ENCODE results near the gene EMP2.

EMP2 gene

GRCh38 chr16:10607157-10607556 is 26.8 kb upstream of the EMP2 start:
- TF ChIP-seq CTCF (IDR thresholded peaks at IDR 0.05; ENCODE audit: low read depth, low read length) = no peak
- H3K27ac ChIP-seq = no peak overlapping the region
- H3K4me3 ChIP-seq (ENCODE audit: low read depth, low read length) = no peak overlapping the region
- H3K36me3 ChIP-seq = no peaks in the 10 kb centered on the region
- H3K27me3 ChIP-seq (ENCODE audit: insufficient read depth, low read depth, severe bottlenecking) = no peaks in the 10 kb centered on the region
- DNase-seq = no peak
- H3K9me3 ChIP-seq (ENCODE audit: severe bottlenecking) = no peaks in the 10 kb centered on the region

- Histone ChIP-seq H3K36me3 (no peaks in the 10 kb centered on the region), H3K4me3 (ENCODE audit: low read depth, low read length) (no peak overlapping the region), H3K27ac (no peak overlapping the region), H3K9me3 (ENCODE audit: severe bottlenecking) (no peaks in the 10 kb centered on the region), H3K27me3 (ENCODE audit: insufficient read depth, low read depth, severe bottlenecking) (no peaks in the 10 kb centered on the region)
- no peak for TF ChIP-seq CTCF (IDR thresholded peaks at IDR 0.05; ENCODE audit: low read depth, low read length)
- no peak for DNase-seq
These were observed 26.2 kb upstream of the EMP2 start for GRCh38 chr16:10606607-10607006.

GRCh38 chr16:10605636-10606035 is 25.2 kb upstream of the EMP2 start:
- DNase-seq = no peak
- Histone ChIP-seq H3K36me3 (no peaks in the 10 kb centered on the region), H3K4me3 (ENCODE audit: low read depth, low read length) (no peak overlapping the region), H3K9me3 (ENCODE audit: severe bottlenecking) (no peaks in the 10 kb centered on the region), H3K27me3 (ENCODE audit: insufficient read depth, low read depth, severe bottlenecking) (no peaks in the 10 kb centered on the region), H3K27ac (no peak overlapping the region)
- TF ChIP-seq CTCF (IDR thresholded peaks at IDR 0.05; ENCODE audit: low read depth, low read length) = no peak

- Histone ChIP-seq H3K27ac (no peak overlapping the region), H3K36me3 (no peaks in the 10 kb centered on the region), H3K4me3 (ENCODE audit: low read depth, low read length) (no peak overlapping the region), H3K27me3 (ENCODE audit: insufficient read depth, low read depth, severe bottlenecking) (no peaks in the 10 kb centered on the region), H3K9me3 (ENCODE audit: severe bottlenecking) (no peaks in the 10 kb centered on the region)
- TF ChIP-seq CTCF (IDR thresholded peaks at IDR 0.05; ENCODE audit: low read depth, low read length) = no peak
- no peak for DNase-seq
These were observed 21.3 kb upstream of the EMP2 start for GRCh38 chr16:10601444-10602408.

GRCh38 chr16:10600782-10601443 is 20.5 kb upstream of the EMP2 start:
- TF ChIP-seq CTCF (IDR thresholded peaks at IDR 0.05; ENCODE audit: low read depth, low read length) = no peak
- no peaks in the 10 kb centered on the region for H3K27me3 ChIP-seq (ENCODE audit: insufficient read depth, low read depth, severe bottlenecking)
- H3K4me3 ChIP-seq (ENCODE audit: low read depth, low read length) = no peak overlapping the region
- no peak overlapping the region for H3K27ac ChIP-seq
- H3K36me3 ChIP-seq = no peaks in the 10 kb centered on the region
- no peak for DNase-seq
- H3K9me3 ChIP-seq (ENCODE audit: severe bottlenecking) = no peaks in the 10 kb centered on the region

Data from WERI-Rb-1 (cell line).